ENCODE results near the gene ARPC5.
A peak's percentile ranks its signal among the peaks of the same experiment; 100 is the strongest.
"Not testable (repeated sequence)": the region's sequence is repeated elsewhere in the genome, so short reads cannot be mapped to it uniquely, and the experiment has no call there.

Gene ARPC5

GRCh38 chr1:183635606-183636333 lies at the start of gene ARPC5:
Gene ARPC5 (minus strand): TSS chr1:183635783. CDS start chr1:183635659, 124 bp downstream.
- peak; percentile 99 for DNase-seq

GRCh38 chr1:183685112-183685713 lies 49.6 kb upstream of the ARPC5 start:
- DNase-seq = peak; percentile 68

DNA sequence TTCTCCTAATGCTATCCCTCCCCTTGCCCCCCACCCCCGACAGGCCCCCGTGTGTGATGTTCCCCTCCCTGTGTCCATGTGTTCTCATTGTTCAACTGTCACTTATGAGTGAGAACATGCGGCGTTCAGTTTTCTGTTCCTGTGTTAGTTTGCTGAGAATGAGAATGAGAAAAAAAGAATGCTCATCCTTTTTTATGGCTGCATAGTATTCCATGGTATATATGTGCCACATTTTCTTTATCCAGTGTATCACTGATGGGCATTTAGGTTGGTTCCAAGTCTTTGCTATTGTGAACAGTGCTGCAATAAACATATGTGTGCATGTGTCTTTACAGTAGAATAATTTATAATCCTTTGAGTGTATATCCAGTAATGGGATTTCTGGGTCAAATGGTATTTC lies 43.8 kb upstream of the ARPC5 start:
- not testable (repeated sequence) for DNase-seq

GRCh38 chr1:183678819-183679218 lies 43.2 kb upstream of the ARPC5 start:
- no peak for DNase-seq

GRCh38 chr1:183676586-183677189 lies 41.1 kb upstream of the ARPC5 start:
- DNase-seq = no peak

GRCh38 chr1:183675883-183676585 lies 40.5 kb upstream of the ARPC5 start:
- no peak for DNase-seq

- no peak for DNase-seq
These were observed 39.8 kb upstream of the ARPC5 start for GRCh38 chr1:183675381-183675780.

DNA sequence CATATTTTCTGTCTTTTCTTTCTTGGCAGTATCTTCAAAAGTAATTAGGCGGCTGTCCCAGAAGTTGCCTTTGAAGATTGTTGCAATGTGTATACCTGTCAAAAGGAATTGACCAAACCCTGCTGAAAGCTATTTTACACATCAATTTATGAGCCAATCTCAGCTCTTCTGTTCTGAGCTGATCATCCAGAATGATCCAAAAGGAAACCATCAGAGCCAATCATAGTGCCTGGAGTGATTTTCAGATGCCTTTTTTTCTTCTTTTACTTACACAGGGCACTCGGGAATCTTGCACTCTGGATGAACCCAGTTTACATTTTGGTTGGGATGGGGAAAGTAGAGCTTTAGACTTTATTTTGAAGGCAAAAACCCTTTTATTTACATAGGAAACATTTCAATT lies 39.3 kb upstream of the ARPC5 start:
- no peak for DNase-seq

DNA sequence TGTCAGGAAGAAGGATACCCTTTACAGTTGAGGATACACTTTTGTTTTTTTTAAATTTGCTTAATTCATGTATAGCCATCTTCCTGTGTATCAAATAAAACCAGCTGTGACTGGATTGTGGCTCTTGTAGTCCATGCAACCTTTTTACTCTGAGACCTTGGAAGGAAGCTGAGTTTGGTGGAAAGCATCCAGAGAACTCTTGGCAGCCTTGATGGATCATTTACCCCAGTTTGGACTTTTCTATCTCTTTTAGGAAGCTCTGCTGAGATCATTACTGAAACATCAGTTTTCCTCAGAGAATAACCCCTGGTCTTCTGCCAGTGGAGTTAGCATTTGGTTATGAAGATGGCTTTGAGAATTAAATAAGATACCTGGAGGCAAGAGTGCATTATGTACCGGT lies 38.8 kb upstream of the ARPC5 start:
- DNase-seq = no peak

- no peak for DNase-seq
These were observed 38.2 kb upstream of the ARPC5 start for GRCh38 chr1:183673605-183674323.

GRCh38 chr1:183670169-183670568 lies 34.6 kb upstream of the ARPC5 start:
- no peak for DNase-seq

GRCh38 chr1:183656355-183656754 lies 20.8 kb upstream of the ARPC5 start:
- DNase-seq = no peak

DNA sequence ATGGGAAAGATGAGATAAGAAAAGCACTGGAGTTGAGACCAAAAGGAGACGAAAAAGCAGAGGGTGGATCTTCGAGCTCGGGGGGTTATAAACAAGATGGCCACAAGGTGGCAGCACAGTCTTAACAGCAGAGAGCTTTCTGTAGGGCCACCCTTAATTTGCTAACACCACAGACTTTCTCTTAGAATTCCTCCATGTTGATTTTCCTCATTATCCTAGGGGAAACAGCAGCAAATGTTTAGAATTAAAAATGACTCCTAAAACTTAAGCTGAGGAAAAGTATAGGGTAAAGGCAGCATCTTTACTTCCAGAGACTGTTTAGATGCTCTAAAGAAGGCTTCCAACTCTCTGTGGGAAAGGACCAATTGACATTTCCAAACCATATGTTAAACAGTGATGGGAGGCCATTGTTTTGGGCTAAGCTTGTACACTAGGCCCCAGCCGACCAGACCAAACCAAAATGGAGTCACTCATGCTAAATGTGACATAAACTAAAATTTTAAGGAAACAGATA lies 20.0 kb upstream of the ARPC5 start:
- peak; percentile 85 for DNase-seq

GRCh38 chr1:183654706-183655105 lies 19.1 kb upstream of the ARPC5 start:
- DNase-seq = no peak

DNA sequence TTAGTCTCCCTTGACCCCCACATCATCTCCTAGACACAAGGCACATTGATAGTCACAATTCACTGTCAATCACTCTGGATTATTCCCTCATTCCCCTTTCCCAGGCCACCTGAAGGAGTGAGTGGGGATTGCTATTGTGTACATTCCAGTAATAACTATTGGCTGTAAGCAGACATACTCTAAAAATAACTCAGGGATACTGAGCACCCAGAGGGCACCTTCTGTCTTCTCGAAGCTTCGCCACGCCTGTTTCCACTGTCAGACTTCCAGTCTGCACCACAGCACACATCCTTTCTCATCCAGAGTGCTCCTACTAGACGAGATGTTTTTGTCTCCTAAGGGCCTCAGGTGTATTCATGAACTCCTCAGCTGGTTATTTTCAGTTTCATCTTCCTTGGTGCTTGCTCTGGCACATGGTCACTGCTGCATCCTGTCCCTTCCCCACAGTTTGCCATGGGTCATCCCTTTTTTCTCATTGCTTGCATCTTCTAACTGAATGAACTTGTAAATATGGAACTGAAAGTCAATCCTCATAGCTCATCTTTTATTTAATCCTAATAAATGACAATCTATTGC lies 18.4 kb upstream of the ARPC5 start:
- DNase-seq = peak; percentile 69

GRCh38 chr1:183653462-183653794 lies 17.8 kb upstream of the ARPC5 start:
- DNase-seq = no peak

DNA sequence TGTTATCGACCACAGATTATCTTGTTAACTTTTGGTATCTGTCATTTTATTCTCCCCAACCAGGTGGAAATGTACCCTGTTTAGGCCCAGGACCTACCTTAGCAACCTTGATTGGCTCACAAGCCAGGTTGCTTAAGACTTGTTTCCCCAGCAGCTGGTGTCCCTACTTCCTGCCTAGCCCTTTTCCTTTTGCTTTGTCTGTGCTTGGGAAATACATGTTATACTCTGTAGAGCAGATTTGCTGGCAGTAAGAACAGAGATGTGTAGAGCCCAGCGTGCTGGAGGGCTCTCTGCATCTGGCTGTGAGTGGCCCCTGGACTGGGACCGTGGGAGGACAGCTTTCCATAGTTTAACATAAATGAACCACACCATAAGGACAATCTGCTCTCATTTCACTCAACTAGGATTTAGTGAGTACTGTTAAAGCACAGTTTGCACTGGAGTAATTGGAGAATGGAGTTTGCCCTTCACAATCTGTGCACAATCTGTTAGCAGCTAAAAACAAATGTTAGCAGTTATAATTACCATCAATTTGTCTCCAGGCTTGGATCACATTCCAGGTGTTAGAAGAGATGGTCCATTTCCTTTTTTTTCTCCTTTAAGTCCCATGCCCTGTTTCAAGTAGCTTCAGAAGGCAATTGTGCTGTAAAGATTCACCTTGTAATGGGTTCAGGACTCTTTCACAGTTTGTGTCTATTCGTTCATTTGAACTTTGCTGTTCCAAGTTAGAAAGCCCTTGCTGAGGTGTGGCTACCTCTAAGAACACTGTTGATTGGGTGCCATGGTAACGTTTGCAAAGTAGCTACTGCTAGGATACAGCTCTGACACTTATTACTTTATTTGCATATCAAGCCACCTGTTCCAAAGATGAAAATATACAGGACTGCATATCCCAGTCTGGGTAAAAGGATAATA lies 17.2 kb upstream of the ARPC5 start, which contains the start of gene APOBEC4:
APOBEC4 (minus strand) TSS at position 770 of the 915 bp plus-strand sequence. CDS start 4,535 bp downstream, outside the sequence.
- peak; percentile 33 for DNase-seq

DNA sequence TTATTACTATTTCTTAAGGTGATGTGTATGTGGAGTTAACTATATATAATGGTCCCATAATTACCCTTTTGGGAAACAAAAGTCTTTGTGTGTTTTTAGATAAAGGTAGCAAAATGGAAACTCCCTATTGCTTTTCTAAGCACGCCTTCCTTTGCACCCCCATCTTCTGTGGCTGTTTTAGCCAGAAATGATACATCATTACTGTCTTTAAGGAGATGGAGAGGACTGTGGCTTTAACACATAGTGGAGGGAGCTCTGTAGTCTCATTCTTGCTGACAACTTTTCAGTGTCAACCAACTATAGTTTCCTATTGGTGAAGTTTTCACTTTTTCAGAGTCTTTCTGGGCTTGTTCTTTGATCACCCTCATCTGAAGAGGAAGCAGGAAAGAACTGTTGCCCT lies 16.5 kb upstream of the ARPC5 start:
- no peak for DNase-seq

DNA sequence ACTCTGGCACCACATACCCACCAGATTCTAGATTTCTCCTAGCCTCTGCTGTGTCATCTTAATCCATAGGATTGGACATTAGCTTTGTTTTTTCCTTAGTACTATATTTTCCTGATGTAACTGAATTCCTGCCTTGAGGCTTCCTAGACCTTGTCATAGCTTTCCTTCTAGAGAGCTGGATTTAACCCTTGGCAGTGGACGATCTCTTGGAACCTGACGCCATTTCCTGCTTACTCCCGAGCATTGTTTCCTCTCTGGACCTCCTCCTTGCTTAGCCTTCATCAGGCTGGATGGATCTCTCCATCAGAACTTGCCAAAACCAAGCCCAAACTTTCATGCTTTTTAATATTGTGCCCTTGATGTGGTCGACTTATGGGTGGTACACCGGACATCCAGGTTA lies 16.0 kb upstream of the ARPC5 start:
- no peak for DNase-seq

- DNase-seq = no peak
These were observed 12.5 kb upstream of the ARPC5 start for GRCh38 chr1:183648042-183648441.

DNA sequence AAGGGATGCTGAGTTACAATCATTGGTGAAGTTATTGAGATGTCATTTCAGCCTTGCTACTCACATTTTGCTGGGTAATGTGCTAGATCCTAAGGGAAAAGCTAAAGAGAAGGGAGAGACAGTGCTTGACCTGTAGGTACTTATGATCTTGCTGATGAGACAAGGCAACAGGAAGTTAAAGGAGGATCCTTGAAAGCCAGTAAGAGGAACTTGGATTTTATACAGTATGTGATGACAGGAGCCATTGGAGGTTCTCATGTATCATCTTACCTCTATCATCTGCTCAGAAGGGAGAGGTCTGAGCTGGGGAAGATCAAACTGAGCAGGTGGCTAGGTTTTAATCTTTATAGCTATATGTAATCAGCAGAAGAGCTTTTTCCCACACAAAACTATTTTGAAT lies 11.2 kb upstream of the ARPC5 start:
- no peak for DNase-seq
